SW480 (cell line): ENCODE measurements around the gene CREB3L4.
"Not testable (repeated sequence)": the region's sequence is repeated elsewhere in the genome, so short reads cannot be mapped to it uniquely, and the experiment has no call there.

Experiments
- DNase-seq: peaks from one replicate; pipeline ENCODE4 v3.0.0-alpha.2; 2016; ENCODE audit warnings: low spot score

The CREB3L4 gene

DNA sequence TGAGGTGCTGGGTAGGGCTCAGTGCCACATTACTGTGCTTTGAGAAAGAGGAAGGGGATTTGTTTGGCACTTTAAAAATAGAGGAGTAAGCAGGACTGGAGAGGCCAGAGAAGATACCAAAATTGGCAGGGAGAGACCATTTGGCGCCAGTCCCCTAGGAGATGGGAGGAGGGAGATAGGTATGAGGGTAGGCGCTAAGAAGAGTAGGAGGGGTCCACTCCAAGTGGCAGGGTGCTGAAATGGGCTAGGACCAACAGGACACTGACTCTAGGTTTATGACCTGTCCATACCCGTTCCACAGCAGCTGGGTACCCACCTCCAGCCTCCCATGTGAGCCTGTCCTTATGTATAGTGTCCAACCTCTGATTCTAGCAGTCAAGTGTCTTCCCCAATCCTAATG, 8.2 kb upstream of the CREB3L4 start:
- no peak for DNase-seq

DNA sequence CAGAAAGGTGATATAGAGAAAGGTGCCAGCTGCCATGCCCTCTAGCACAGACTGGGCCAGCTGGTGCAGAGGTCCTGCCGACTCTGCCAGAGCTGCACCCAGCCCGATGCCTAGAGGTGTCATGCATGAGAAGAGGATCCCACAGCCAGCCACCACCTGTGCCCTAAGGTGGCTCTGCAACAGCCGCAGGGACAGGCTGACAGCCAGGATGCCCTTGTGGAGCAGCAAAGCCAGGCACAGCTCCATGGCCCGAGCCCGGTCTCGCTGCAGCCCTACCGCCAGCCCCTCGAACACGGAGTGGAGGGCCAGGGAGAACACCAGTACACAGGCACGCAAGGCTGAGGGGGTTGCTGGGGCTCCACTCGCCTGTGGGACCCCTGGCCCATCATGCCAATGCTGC, 7.5 kb upstream of the CREB3L4 start:
- no peak for DNase-seq

DNA sequence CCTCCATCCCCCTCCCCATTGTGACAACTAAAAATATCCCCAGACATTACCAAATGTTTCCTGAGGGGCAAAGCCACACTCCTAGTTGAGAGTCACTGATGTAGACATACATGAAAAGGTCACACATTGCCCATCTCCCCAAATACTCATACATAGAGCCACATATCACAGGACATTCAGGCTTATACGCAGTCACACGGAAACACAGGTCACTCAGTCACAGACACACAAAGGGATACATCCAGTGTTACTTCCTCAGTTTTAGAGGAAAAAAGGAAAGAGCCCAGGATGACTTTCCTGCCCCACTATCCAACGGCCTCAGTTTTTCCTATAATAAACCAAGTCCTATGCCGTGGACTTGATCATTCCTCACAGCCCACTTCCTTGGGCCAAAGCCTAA, 6.3 kb upstream of the CREB3L4 start:
- no peak for DNase-seq

DNA sequence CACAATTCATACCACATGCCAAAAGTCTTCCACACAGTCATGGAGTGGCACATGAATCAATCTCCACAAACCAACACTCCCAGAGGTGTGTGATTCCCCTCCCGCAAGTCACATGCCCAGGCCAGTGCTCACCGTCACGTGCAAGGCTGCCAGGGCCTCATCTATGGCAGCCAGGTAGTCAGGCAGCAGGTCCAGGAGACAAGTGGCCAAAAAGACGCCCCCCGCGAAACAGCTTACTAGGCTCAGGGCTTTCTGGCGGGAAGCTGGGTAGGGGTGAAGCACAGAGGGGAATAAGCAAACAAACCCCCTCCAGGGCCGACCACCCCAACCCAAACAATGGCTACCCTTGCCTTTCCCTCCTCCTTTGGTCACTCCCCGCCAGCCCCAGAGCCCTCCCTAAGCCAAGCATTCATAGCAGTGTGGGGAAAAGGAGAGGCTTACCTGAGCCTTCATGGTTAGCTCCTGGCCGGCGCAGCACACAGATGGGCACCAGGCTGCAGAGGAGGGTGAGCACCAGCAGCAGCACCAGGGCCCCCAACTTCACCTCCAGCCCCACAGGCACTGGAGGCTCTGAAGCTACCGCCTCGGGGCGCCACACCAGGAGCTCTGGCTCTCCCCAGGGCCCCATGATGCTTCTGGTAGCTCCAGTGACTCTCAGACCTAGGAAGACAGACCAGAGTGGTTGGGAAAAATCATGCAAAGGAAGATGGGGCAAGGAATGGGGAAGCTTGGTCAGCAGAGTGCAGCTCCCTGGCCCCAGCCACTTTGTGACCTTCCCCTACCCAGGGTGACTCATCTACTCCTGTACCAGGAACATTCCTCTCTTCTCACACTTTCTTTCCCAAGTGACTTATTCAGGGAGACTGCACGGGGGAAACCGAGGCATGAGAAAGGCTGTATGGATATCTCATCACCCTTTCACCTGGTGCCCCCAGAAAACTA, 5.3 kb upstream of the CREB3L4 start:
- peak; percentile 62 for DNase-seq

DNA sequence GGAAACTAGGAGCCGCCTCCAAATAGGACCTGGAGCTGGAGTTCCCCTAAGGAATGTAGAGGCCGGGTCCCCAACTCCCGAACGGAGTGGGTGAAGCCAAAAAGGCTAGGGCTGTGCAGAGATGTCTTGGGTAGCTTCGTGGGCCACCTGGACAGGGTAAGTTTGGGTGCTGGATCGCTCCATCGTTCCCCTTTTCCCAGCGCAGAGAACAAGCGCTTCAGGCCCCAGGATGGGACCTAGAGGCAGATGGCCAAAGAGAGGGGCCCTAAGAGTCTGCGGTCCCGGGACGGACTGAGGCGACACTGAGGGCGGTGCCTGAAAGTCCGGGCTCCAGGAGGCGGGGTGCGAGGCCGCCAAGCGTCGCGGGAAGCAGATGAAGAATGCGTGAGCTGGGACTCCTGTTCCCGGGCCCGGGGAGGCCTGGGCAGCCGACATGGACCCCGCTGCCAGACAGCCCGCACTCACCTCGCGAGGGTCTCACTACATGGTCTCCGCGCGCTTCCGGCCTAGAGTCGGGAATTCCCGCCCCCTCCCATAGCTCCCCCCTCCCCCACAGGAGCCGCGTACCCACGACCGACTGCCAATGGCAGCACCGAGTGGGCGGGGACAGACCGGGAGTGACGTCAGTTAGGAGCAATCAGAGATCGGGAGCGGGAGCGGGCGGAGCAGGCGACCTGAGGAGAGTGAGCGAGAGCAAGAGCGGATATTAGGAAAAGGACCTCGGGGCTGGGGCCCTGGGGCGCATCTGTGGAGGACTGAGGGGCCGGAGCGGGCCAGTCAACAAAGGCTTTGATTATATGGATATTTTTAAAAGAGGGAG, 4.5 kb upstream of the CREB3L4 start, which contains the start of gene SLC39A1:
Gene SLC39A1, minus strand, starts transcription at position 508 of the 820 bp plus-strand sequence. CDS start 822 bp downstream, outside the sequence.
- DNase-seq: peak; percentile 96

DNA sequence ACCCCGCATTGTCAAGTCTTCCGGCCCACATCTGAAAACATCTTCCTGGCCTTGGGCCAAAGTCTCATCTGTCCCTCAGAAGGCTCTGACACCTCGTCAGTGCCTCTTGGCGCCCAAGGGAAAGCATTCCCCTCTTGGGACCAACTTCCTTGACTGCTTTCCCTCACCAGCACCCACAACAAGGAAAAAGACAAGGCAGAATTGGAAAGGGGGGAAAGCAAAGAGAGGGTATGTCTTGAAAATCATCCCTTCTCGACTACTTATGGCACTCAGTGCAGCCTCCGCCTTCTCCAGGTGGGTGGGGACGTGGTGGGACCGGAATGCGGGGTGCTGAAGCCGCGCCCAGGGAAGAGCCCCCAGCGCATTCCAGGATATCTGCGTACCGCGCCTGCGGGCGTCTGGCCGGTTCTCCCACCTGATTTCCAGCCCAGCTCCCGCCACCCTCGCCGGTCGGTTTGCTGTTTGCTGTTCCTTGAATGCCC, 3.8 kb upstream of the CREB3L4 start:
- peak; percentile 82 for DNase-seq

DNA sequence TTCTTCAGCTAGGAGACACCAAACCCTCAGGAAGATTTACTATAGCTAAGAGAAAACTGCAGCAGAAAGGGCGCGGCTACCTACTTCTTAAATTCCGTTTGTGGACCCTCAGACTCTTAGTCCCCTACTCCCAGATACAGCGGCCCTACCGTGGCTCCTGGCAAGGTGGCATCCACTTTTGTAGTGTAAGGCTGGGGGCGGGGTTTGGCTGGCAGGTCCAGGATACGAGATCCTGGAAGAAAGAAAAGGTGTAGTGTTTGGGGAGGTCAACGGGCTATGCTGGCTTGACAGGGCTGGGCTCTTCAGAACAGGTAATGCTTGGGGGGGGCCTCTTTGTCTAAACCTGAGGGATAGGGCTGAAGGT, 280 bp downstream of the CREB3L4 start:
- peak; percentile 39 for DNase-seq

DNA sequence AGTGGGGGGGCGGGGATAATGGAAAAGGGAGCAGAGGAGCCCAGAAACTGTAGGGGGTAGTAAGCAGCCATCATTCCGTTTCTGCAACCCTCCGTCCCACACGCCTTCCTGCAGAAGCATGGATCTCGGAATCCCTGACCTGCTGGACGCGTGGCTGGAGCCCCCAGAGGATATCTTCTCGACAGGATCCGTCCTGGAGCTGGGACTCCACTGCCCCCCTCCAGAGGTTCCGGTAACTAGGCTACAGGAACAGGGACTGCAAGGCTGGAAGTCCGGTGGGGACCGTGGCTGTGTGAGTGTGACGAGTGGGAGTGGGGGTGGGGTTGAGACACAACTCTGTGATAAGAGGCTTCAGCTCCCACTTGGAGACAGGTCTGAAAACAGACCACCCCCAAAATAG, 706 bp downstream of the CREB3L4 start:
- DNase-seq: no peak

DNA sequence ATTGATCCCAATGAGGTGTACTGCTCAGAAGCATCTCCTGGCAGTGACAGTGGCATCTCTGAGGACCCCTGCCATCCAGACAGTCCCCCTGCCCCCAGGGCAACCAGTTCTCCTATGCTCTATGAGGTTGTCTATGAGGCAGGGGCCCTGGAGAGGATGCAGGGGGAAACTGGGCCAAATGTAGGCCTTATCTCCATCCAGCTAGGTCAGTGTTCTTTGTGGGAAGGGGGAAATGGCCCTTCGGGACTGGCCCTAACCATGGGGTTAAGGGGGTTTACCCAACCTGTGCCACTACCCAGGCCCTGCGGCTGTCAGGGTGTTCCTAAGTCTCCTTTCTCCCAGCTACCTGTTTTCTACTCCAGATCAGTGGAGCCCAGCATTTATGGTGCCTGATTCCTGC, 1.3 kb downstream of the CREB3L4 start:
- DNase-seq: no peak

DNA sequence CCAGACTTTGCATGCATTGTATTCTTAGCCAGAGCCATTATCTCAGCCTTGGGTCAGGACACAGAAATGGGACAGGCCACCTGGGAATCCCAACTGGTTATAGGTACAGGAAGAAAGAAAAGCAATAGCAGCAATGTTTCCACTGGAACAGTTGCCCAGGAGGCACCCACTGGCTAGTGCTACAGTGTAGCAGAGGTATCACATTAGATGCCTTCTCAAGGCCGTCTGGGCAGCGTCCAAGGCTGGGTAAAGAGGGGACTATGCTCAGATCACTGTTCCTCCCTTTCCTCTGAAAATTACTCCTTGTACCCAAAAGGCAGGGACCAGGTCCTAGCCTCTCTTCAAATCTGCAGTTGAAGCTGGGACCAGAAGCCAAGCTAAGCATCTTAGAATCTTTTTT, 2.6 kb downstream of the CREB3L4 start:
- no peak for DNase-seq

DNA sequence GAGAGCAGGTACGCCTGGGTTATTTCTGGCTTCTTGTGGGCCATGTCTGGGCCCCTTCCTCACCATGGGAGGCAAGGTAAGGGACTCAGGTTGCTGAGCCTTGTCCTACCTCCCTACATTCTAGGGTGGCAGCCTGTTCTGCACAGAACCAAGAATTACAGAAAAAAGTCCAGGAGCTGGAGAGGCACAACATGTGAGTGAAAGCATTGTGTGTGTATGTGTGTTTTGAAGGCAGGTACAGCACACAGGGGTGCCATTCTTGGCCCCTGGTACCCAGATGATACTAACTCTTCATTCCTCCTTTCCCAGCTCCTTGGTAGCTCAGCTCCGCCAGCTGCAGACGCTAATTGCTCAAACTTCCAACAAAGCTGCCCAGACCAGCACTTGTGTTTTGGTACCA, 5.4 kb downstream of the CREB3L4 start:
- no peak for DNase-seq

DNA sequence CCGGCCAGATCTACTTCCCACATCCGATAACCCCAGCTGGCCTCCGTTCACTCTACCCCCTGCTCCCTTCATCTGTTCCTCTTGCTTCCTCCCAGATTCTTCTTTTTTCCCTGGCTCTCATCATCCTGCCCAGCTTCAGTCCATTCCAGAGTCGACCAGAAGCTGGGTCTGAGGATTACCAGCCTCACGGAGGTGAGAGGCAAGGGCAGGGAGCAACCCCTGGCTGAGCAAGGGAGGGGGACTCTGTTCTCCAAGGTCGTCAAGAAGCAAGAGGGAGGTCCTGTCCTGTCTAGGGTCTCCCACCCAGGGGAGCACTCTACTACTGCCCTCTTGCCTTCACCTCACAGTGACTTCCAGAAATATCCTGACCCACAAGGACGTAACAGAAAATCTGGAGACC, 5.8 kb downstream of the CREB3L4 start:
- no peak for DNase-seq

DNA sequence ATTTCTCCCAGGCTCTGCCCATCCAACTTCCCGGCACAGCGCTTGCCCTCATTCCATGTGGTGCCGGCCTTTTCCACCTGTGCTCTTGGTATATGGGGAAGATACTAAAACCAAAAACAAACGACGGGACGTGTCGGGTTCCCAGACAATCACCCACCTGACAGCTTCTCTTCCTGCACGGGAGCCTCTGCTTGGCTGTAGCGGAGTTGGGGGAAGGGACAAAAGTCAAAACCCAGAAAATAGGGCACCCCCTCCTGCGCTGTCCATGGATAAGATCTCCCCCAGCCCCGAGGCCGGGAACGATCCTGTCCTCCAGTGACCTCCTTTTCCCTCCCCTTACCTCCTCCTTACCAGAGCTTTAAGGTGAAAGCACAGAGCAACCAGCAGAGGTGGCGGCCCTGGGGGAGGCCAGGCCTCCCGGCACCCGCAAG, 9.1 kb downstream of the CREB3L4 start:
- no peak for DNase-seq

DNA sequence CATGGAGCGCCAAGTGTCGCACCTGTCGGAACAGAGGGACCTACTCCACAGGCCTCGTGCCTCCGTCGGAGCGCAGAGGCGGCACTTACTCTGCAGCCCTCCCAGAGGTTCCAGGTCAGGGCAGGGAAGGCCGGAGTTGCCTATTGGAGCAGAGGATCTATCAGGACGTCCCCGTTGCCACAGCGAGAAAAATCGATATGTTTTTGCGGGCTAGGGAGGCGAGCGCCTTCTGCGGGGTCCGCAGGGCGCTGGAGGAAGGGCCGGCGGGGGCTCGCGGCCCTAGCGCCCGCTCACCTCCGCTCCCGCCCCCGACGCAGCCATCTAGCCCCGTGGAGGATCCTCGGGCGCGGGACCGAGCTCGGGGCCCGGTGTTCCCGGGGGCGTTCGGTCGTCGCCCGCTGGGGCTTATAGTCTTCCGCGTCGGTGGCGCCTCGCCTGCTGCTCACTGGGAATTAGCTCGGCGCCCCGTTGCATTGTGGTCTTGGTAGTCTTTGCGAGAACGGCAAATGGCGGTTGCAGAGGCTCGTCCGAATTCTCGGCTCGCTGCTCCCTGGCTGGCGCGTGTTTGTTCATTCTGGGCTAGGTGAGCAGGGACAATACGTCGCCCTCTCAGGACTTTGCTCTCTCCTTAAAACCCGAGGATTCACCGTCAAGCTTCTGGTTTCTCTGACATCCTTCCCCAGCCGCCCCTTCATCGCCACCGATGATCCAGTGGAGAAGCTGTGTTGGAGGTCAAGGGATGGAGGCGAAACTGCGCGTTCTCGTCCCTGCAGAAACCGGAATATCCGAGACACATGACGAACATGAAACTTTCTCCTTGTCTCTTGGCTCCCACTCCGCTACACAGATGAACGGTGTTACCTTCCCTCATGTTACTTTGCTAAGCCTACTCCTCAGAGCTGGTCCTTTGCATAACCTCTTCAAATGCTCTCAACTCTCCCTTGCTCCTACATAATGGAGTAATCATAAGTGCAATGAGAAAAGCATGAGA, 9.8 kb downstream of the CREB3L4 start, which contains the start of gene JTB:
Gene JTB, minus strand, starts transcription at position 425 of the 991 bp plus-strand sequence. Its CDS starts 422 bp downstream, at position 3.
- DNase-seq: peak; percentile 83

DNA sequence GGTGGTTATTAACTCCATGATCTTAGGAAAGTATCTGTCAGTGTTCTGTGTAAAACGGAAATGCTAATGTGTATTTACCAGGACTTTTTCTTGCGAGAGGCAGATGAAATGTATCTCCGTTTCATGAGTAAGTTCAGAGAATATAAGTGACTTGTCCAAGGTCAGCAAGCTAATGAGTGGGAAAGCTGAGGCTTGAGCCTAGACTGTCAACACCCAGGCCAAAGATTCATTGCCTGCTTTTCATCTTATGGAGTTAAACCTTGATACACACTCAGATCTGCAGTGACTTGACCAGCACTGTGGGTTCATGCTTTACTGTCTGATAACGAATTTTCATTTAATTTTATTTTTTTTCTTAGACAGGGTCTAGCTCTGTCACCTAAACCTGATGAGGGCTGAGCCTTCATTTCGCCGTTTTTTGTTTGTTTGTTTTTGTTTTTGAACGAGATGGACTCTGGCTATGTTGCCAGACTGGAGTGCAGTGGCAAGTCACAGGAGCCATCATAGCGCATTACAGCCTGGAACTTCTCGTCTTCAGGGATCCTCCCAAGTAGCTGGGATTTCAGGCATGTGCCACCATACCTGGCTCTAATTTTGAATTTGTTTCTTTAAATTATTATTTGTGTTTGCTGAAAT, 10.7 kb downstream of the CREB3L4 start:
- DNase-seq: no peak

DNA sequence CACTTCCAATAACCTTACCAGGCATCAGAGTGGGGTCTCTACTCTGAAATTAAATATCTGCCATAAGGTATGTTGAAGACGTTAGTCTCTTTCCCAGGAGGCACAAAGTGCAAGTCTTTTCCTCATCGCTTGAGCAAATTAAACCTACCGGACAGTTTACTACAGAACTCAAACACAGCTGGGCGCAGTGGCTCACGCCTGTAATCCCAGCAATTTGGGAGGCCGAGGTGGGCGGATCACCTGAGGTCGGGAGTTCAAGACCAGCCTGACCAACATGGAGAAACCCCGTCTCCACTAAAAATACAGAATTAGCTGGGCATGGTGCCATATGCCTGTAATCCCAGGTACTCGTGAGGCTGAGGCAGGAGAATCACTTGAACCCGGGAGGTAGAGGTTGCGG, 11.4 kb downstream of the CREB3L4 start:
- not testable (repeated sequence) for DNase-seq

DNA sequence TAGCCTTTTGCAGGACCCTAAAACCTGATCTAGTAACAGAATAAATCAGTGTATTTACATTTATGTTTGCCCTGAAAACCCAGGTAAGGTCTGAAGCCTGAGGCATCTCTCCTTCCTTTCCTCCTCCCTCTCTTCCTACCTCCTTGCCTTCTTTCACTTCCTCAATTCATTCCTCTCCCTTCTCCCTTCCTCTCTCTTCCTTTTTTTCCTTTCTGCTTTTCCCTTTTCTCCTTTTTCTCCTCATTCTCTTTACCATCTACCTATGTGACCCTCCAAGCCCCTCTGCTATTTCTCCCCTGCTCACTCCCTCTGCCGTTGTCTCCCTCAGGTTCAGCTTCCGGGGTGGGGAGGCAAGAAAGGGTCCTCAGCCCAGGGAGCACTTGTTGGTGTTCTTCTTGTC, 14.0 kb downstream of the CREB3L4 start:
- not testable (repeated sequence) for DNase-seq

DNA sequence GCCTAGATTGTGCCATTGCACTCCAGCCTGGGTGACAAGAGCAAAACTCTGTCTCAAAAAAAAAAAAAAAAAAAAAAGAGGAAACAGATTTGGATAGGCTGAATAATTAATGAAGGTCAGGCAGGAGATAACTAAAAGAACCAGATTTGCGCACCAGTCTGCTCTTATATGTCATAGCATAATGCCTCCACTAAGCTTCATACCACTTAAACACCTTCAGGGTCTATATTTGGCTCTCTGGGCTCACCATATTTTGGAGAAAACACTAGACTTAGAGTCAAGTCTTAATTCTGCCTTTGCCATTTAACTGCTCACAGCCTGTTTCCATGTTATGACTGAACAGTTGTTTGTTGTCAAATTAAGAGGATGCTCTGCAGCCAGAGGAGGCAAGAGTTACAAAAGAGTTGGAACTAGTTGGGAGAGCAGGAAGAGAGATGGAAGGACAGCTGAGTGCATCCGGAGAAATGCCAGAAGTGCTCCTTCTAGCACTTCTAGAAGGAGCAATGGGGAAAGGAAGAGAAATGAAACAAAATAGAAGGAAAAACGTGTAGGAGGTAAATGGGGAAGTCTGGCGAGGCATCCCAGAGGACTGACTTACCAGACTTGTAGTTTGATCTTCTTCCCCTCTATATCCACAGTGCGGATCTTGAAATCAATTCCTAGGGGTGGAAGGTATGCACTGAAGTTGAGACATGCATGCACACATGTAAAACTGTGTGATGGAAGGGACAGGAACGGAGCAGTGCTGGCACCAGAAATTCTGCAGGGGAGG, 16.6 kb downstream of the CREB3L4 start:
- DNase-seq: no peak

DNA sequence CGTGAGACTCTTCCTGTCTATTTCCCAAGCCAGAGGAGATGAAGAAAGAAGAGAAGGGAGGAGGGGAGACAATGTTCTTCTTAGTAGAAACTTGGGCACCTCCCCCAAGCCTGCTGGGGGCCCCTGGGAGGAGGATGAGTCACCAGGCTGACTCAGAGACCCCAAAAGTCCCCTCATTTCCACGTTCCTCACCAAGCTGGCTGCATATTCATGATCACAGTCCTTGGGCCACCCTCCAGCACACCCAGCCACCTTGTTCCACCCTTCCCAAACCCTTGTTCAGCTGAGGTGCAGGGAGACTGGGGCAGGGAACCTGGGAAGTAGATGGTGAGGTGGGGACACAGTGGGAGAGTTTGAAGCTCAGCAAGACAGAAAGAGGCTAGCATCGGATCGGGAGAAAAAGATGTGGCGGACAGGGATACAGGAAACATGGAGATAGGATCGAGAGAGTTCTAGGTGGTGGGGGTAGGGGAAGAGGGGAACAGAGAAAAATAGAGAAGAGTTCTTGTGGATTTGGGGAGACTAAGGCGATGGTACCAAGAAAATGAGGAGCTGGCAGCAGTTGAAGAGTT, 17.7 kb downstream of the CREB3L4 start:
- DNase-seq: no peak
